Lower leg skin (tissue), 4 donors: Measurements from ENCODE around the gene PLGRKT. TPM values are rescaled to one million over a fixed set of nuclear protein-coding genes. Genes with fewer than 3 reads are reported as not detected.
"Not testable (repeated sequence)": the region's sequence is repeated elsewhere in the genome, so short reads cannot be mapped to it uniquely, and the experiment has no call there.

Experiments
- DNase-seq, 2 donors: peaks; one replicate each; pipeline ENCODE4 v3.0.0-alpha.2; 2019; ENCODE audit warnings: low spot score in 2 of 2
- H3K4me3 ChIP-seq: fragments of 200-600 bp; sonication (generic); 2 replicates; pipeline ENCODE4 v1.5.1; 2017; ENCODE audit warnings: mild to moderate bottlenecking, low read depth; ENCODE audit not compliant: poor library complexity, severe bottlenecking
- POLR2A ChIP-seq, 2 donors: fragments of 450-650 bp; IDR thresholded peaks; one replicate each; pipeline ENCODE4 v1.6.1; 2016 to 2017; ENCODE audit warnings: antibody characterized with exemption in 2 of 2, mild to moderate bottlenecking in 1 of 2, moderate library complexity in 1 of 2
- WGBS, 2 donors: methylation state at CpG; one replicate each; pipeline ENCODE4 v1.1.5; 2018; 5-methylcytosine and 5-hydroxymethylcytosine counted together
- intact Hi-C: fragments of 100-400 bp; cut with DNase I; formaldehyde crosslinking; loops from one replicate; pipeline ENCODE4 v1.15.0; 2023; ENCODE audit warnings: low total_unique reads
- total RNA-seq, 4 donors: library from RNA; depleted of rRNA; stranded (reverse); fragments of >200 nt; gene quantifications; one replicate each; pipeline ENCODE4 v1.1.0, GENCODE V29; 2016
- TF ChIP-seq, protein P1 (sequence below), 3 donors: fragments of 450-650 bp; IDR thresholded peaks; one replicate each; pipeline ENCODE4 v1.5.1; 2016; ENCODE audit warnings: antibody characterized with exemption in 3 of 3, mild to moderate bottlenecking in 3 of 3, moderate library complexity in 2 of 3

The PLGRKT gene
- total RNA-seq, 4 donors from 2014 or later: 6.1 to 15.3 (median 9.1) TPM

DNA sequence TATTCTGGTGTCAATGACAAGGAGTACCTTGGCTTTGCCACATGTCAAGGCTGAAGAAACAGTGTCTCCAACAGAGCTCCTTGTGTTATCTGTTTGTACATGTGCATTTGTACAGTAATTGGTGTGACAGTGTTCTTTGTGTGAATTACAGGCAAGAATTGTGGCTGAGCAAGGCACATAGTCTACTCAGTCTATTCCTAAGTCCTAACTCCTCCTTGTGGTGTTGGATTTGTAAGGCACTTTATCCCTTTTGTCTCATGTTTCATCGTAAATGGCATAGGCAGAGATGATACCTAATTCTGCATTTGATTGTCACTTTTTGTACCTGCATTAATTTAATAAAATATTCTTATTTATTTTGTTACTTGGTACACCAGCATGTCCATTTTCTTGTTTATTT, 32.4 kb upstream of the PLGRKT start:
- DNase-seq: no peak
- 81 to 94% methylated on average over 1 of the region's 1 CpG for WGBS, 2 donors
- no peak overlapping the region for H3K4me3 ChIP-seq
- intact Hi-C loops: no loop called here
- TF ChIP-seq POLR2A (IDR thresholded peaks at IDR 0.05): no peak
- TF ChIP-seq, protein P1, sequence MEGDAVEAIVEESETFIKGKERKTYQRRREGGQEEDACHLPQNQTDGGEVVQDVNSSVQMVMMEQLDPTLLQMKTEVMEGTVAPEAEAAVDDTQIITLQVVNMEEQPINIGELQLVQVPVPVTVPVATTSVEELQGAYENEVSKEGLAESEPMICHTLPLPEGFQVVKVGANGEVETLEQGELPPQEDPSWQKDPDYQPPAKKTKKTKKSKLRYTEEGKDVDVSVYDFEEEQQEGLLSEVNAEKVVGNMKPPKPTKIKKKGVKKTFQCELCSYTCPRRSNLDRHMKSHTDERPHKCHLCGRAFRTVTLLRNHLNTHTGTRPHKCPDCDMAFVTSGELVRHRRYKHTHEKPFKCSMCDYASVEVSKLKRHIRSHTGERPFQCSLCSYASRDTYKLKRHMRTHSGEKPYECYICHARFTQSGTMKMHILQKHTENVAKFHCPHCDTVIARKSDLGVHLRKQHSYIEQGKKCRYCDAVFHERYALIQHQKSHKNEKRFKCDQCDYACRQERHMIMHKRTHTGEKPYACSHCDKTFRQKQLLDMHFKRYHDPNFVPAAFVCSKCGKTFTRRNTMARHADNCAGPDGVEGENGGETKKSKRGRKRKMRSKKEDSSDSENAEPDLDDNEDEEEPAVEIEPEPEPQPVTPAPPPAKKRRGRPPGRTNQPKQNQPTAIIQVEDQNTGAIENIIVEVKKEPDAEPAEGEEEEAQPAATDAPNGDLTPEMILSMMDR (IDR thresholded peaks at IDR 0.05): no peak

DNA sequence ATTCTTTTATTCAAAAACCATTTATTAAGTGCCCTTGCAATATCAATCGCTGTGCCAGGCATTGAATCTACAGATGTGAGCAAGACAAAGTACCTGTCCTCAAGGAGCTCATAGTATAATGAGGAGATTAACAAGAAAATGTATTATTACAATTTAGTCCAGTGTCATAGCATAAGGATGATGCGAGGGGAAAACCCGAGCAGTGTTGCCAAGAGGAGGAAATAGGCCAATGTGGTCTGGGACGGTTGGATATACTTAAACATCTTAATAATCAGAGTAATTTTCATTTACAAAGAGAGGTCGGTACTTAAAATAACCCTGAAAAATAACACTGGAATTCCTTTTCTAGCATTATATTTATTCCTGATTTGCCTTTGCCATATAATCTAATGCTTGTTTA, 31.1 kb upstream of the PLGRKT start:
- 67% methylated on average over 5 of the region's 5 CpGs for WGBS, 2 donors
- no peak for DNase-seq
- TF ChIP-seq, protein P1 (IDR thresholded peaks at IDR 0.05): no peak
- TF ChIP-seq POLR2A (IDR thresholded peaks at IDR 0.05): no peak
- intact Hi-C loops: no loop called here
- no peak overlapping the region for H3K4me3 ChIP-seq

DNA sequence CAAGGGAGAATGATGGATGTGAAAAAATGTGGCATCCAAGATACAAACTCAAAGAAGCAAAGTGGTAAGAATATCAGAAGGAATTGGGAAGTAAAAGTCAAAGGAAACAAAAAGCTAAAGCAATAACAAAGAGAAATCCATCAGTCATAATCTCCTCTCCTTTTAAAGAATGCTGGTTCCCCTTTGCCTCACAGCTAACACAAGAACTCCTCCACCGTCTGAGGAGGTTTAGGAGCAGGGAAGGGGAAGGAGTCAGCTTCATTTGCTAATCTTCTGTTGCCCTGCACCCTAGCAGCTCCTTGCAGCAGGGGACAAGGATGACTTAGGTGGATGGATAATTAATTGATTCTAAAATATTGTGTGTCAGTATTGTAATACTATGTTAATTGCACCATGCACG, 29.0 kb upstream of the PLGRKT start:
- DNase-seq: no peak
- intact Hi-C loops: no loop called here
- 67 to 91% methylated on average over 2 of the region's 2 CpGs for WGBS, 2 donors

DNA sequence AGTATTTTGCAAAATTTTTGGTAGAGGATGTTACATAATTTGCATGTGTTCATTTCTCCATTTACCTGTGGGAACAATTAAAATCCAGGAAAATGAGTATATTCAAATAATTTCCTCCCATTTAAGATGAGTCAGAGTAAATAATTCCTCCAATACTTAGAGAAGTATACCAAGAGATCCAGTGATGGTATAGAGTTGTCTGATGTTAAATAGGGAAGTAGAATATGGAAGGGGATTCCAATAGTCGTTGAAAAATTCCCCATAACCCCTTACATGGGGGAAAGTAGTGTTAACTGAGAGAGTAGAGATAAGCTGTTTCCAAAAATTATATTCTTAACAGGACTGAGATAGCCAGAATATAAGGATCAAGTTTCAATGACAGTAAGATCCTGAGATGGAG, 28.3 kb upstream of the PLGRKT start:
- intact Hi-C loops: no loop called here
- WGBS, 2 donors: 80 to 83% methylated on average over 1 of the region's 1 CpG
- TF ChIP-seq POLR2A (IDR thresholded peaks at IDR 0.05): no peak
- TF ChIP-seq, protein P1 (IDR thresholded peaks at IDR 0.05): no peak
- H3K4me3 ChIP-seq: no peak overlapping the region
- DNase-seq: no peak

More for the DNA sequence above, 29.0 kb upstream of the PLGRKT start:
- no peak overlapping the region for H3K4me3 ChIP-seq
- TF ChIP-seq, protein P1 (IDR thresholded peaks at IDR 0.05): no peak
- no peak for TF ChIP-seq POLR2A (IDR thresholded peaks at IDR 0.05)

DNA sequence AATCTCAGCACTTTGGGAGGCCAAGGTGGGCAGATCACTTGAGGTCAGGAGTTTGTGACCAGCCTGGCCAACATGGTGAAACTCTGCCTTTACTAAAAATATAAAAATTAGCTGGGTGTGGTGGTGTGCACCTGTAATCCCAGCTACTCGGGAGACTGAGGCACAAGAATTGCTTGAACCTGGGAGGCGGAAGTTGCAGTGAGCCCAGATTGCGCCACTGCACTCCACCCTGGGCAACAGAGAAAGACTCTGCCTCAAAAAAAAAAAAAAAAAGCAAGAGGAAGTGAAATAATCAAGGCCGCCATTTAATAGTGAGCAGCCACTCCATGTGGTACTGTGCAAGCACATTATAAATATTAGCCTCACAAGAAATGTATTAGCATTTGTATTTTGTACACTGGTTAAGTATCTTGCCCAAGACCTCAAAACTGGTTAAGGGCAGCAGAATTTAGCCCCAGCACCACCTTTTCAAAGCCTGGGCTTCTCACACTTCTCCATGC, 27.2 kb upstream of the PLGRKT start:
- intact Hi-C loops, DNase-seq, H3K4me3 ChIP-seq: not testable (repeated sequence)
- WGBS, 2 donors: 72 to 88% methylated on average over 4 of the region's 4 CpGs

DNA sequence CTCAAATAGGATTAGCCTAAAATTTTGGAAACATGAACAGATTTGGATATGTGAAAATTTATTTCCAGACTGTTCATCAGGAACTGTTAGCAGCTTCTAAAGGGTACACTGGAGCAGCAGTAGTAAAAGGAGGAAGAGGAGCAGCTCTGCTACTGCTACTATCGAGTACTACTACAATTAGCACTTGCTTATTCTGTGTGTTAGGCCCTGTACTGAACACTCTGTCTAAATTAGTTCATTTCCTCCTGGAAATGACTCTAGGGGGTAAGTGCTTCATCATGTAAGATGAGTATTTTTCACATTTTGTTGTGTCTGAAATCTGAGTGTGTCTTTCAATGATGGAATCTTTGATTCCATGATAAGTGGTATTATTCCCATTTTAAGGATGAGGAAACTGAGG, 22.4 kb upstream of the PLGRKT start:
- intact Hi-C loops: no loop called here
- DNase-seq: no peak
- no peak overlapping the region for H3K4me3 ChIP-seq
- TF ChIP-seq POLR2A (IDR thresholded peaks at IDR 0.05): no peak
- TF ChIP-seq, protein P1 (IDR thresholded peaks at IDR 0.05): no peak
- WGBS, 2 donors: 71 to 72% methylated on average over 1 of the region's 1 CpG
